GM19351 (cell line): Measurements from ENCODE around the gene WBP2.

Experiments used
- ATAC-seq: cut with Tn5 transposase; IDR thresholded peaks from one replicate; pipeline ENCODE4 v1.9.1; 2021; ENCODE audit warnings: mild to moderate bottlenecking, moderate library complexity; ENCODE audit not compliant: unreplicated experiment

Gene WBP2

DNA sequence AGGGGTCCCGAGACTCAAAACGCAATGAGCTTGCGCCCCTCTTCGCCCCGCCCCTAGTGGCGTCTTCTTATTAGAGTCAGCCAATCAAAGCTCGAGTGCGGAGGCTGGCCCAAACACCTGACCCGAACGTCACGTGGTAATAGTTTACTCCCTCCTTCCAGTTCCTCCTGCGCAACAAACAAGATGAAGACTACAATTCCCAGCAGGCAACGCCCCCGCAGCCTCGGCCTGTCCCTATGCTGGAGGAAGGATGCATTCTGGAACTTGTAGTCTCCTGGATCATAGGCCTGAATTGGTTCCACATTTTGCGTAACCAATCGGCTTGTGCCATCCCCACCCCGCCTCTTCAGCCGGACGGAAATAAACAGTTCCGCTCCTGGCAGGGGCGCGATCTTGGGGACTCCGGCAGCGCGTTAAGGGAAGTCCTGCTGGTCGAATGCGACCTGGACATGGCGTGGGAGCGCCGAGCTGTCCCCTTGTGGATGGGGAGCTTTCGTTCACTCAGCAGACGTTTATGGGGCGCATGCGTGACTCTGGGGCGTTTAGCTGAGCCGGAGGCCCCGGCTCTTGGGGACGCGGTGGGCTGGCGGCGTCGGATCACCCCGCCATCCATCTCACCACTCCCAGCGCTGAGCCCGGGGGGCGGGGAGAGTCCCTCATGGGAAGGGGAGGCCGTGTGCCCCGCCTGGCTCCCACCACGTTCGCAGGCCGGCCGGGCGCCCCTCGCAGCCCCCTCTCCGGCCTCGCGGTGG is at the start of gene WBP2:
Gene WBP2, minus strand, starts transcription at position 26 of the 752 bp plus-strand sequence. CDS start 38 bp downstream, outside the sequence.
- ATAC-seq: peak; percentile 81

DNA sequence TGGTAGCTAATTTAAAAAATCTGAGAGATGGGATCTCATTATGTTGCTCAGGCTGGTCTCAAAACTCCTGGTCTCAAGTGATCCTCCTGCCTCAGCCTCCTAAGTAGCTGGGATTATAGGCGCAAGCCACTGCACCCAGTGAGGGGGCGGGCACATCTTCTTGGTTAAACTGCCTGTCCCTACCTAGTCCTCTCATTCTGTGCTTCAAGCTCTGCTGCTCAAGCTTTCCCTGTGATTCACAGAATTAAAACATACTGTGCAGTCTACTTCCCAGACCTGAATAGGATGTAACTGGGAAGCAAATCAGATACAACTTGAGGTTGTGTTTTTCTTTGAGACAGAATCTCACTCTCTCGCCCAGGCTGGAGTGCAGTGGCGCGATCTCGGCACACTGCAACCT is 47.3 kb upstream of the WBP2 start:
- ATAC-seq: no peak

DNA sequence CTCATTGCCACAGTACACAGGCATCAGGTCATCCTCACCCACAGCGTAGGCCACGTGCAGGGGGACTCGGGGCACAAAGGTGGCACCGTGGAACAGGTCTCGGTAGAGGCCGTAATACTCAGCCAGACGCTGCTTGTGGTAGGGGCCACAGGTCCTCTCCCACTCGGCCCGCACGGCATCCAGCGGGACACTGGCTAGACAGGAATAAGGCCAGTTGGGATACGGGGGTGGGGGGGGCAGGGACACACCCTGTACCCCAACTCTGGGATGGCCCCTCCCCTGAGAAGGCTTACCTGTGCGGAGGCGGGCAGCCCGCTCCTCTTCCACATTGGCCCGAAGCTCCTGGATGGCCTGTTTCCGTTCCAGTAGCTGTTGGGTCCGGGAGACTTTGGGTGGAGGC is 46.6 kb upstream of the WBP2 start:
- no peak for ATAC-seq

DNA sequence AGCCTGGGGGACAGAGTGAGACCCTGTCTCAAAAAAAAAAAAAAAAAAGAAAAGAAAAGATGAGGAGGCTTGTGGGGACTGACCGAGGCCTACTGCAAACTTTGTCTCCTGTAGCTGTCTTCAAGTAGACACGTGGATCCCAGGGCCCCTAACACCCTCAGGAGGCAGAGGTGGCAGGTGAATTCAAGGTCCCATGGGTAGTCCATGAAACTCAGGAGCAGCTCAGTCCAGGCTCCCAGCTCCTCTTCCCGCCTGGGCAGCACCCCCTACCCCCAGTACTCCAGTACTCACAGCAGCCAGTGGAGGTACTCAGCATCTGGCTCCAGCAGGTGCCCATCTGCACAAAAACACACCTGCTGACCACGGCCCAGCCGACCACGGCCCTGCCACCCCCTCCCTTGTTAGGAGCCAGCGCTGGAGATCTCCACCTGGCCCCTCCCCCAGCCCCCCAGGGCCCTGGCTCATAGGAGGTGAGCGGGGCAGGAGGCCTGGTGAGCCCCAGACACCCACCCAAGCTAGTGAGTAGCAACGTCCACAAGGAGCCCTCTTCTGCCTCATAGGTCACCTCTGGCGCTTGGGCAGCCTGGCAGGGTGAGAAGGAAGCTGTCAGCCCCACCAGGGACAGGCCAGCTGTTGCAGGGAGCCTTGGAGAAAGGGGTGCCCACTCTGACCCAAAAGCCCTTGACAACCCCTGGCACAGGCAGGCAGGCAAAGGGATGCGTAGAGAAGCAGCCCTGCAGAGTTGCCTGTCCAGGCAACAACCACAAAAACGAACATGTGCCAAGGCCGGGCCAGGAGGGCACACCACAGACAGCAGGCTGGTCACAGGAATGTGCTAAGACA is 45.8 kb upstream of the WBP2 start:
- ATAC-seq: no peak

DNA sequence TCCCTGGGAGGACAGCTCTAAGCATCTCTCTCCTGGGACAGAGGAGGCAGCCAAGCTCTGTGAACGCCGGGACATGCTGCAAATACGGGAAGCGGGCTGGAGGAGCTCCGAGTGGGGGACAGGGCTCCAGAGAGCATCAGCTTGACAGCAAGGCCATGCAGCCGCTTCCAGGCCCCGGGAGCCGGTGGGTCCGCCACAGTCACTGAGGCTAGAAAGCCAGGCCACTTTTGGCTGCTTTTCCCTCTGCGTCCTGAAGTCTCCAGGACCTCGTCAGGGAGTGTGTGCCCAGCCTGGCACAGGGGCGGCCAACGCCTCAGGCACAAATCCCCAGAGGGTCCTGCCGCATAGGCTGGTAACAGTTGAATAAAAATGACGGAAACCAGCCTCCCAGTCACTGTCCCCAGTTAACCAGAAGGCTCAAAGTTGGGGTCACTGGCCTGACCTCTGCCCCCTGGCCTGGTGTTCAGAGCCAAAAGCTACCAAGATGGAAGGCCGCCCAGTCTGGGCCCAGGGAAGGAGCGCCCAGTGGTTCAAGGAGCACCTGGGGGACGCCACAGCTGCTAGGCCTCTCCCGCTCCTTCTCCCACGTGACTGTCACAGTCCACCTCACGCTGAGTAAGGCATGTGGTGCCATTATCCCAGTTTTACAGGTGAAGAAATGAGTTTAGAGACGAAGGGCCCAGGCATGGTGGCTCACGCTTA is 44.8 kb upstream of the WBP2 start:
- no peak for ATAC-seq

DNA sequence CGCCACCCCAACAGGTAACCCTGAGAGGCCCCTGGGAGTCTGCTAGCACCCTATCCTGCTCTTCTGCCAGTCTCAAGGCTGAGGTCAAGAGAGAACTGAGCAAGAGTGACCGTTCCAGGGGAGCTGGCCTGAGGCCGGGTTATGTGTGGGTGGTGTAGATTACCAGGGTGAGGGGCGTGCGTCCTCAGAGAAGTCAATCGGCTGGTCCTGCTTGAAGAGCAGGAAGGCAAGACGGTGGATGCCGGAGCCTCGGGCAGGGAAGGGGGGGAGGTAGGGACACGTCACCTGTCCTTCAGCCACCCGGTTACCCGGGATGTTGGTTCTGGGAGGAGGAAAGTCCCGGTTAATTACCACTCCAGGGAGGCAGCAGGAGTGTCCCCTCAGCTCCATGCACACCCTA is 44.2 kb upstream of the WBP2 start:
- ATAC-seq: no peak

DNA sequence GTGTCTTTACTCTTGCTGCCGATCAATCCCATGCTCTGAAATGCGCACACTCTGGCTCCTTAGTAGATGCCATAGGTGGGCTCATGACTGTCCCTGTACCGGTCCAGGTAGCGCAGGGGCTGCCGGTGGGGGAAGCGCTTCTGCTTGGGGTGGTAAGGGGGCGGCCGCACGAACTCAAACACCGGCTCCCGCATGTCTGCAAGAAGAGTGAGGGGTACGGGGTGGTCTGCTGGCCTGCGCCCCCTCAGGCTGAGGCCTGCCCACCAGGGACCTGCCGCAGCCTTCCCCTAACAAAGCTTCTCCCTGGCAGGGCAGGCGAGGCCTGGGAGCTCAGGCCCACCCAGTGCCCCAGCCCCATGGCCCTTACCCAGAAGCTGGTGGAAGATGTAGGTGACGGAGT is 43.7 kb upstream of the WBP2 start:
- ATAC-seq: no peak

DNA sequence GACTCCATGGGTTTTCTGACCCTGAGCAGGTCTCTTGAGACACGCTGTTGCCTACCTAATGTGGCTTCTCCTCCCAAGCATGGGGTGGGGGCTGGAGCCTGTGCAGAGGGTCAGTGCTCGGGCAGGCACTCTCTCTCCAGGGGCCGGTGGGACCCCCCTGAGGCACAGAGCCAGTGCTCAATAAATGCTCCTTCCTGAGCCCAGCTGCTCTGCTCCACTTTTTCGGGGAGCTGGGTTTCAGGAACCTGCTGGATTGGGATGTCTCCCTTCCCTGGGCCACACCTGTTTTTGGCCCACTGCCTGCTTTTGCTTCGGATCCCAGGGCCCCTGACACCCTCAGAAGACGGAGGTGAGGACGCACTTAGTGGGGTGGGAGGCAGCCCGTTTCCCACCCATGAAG is 42.9 kb upstream of the WBP2 start:
- ATAC-seq: no peak

DNA sequence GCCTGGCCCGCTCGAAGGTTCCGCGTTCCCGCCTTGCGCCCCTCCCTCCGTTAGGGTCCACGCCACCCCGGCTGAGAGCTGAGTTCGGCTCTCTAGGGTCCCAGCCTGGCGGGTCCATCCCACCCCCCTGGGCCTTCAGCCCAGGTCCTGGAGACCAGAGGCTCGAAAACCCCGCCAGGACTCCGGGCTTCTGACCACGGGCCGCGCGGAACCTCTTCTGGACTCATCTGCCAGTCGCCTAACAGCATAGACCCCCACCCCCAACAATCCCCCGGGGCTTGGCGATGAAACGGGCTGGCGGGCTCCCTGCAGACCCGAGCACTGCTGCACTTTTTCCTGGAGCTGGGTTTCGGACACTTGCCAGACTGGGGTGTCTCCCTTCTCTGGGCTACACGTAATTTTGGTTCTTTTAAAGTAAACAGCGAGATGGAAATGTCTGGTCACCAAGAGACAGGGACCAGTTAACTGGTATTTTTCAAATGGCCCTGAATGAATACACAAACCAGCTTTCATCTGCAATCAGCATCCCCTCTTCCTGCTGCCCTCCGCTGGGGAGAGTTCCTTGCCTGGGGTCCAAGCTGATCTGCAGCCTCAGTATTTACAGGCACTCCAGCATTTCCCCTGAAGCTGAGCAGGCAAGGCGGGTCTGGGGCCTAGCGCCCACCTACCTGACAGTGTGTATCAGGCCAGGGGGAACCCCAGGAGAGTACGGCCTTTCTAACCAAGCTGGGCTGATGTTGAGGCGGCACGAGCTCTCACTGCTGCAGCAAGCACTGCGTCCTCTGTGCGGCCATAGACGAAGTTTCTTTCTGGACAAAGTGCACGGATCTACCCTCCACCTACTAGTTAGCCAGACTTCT is 42.3 kb upstream of the WBP2 start:
- ATAC-seq: no peak

DNA sequence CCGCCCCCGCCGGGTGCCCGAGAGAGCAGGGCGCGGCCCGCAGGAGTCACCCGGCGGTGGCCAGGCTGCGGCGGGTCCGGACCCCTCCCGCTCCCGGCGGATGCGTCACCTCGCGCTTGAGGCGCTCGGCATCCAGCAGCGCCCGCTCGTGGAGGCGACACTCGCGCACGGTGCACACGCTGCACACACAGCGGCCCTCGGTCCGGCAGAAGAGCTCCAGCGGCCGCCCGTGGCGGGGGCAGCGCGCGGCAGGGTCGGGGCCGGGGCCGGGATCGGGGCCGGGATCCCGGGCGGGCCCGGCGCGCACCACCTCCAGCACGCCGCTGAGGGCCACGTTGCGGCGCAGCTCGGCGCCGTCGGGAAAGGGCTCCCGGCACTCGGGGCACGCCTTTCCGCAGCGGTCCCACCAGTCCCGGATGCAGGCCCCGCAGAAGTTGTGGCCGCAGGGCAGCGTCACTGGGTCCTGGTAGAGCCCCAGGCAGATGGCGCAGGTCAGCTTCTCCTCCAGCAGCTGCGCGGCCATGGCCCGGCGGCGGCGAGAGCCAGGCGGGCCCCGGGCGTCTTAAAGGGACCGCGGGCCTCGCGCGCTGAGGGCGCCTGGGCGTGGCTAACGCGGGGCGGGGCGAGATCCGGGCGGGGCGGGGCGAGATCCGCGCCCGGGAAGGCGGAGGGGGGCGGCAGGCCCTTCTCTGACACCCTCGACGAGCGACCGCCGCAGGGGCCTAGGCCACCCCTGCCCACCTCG is 41.5 kb upstream of the WBP2 start, which contains the start of gene TRIM65:
Gene TRIM65, minus strand, starts transcription at position 537 of the 745 bp plus-strand sequence. Its CDS starts 14 bp downstream, at position 523.
- ATAC-seq: peak; percentile 64

DNA sequence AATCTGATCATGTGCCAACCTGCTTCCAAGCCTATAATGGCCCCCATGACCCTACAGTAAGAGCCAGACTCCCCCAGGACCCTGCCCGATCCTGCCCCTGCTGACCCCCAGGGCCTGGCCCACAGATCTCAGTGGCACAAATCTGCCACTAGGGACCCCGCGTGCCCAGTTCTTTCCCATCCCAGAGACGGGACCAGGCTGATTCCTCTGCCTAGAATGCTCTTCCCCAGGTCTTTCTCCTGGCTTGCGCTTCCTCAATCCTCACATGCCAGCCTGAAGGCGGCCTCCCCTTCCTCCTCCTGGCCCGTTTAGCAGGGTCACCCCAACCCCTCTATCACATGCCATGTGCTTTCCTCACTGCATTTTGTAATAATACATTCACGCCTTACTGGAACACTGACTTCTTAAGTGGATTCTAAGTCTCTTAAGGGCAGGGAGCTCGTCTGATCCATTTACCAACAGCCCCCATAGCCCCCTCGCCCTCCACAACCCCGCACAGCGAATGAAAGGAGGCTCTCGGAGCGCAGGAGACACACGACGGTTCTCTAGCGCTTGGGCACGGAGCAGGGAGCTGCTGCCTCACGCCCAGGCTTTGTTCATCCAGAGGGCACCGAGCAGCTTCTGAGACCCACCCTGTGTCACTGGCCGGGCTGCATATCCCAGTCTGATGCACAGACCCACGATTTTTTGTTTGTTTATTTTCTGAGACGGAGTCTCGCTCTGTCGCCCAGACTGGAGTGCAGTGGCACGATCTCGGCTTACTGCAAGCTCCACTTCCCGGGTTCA is 40.4 kb upstream of the WBP2 start:
- no peak for ATAC-seq

DNA sequence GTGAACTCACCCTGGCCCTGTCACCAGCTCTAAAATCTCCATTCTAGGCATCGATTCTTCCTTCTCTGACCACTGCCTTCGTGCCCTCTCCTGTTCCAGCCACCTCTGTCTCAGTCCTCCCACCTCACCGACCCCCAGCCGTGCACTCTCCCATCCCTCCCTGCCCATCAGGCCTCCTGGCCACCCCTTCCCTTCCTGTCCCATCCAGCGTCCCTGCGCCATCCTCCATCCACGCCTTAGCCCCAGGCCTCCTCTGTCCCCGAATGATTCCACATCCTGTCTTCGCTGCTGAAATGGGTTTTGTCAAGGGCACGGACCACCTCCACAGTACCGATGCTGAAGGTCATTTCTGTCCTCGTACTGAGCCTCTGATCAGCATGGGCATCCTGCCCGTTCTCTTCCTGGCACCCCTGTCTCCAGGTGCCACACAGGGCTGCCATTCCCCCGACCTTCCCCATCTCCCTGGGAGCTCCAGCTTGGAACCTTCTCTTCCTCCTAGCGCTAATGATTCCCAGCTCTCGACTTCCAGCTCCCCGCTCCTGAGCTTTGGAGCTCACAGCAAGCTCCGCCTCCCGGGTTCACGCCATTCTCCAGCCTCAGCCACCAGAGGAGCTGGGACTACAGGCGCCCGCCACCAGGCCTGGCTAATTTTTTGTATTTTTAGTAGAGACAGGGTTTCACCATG is 39.1 kb upstream of the WBP2 start:
- no peak for ATAC-seq

DNA sequence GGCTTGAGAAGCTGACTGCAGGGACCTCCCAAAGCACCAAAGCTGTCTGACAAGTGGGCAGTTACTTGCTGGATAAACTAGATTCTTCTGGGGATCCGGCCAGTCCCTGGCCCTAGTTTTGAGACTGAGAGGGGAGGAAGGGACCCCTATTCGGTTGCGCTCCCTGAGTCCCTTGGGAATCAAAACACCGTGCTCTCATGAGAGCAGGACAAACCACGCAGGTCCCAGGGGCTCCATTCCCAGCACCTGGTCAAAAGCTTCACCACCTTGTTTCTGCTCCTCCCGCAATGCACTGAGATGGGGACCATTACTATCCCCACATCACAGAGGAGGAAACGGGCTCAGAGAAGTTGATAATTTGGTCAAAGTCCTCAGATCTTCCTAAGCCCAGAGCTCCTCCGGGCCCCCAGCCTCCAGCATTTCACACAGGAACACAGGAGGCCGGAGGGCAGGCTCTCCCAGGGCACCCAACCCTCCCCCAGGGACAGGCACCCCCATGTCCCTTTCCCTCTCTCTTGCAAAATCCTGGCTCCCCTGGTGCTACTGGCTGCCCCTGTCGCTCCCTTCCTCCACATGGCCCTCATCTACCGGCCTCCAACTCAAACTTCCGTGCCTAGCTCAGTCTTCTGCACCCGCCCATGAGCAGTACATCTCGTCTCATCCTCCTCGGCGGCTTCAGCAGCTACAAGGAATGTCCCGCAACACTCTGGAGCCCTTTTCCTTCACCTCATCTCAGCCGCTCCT is 38.3 kb upstream of the WBP2 start:
- no peak for ATAC-seq

DNA sequence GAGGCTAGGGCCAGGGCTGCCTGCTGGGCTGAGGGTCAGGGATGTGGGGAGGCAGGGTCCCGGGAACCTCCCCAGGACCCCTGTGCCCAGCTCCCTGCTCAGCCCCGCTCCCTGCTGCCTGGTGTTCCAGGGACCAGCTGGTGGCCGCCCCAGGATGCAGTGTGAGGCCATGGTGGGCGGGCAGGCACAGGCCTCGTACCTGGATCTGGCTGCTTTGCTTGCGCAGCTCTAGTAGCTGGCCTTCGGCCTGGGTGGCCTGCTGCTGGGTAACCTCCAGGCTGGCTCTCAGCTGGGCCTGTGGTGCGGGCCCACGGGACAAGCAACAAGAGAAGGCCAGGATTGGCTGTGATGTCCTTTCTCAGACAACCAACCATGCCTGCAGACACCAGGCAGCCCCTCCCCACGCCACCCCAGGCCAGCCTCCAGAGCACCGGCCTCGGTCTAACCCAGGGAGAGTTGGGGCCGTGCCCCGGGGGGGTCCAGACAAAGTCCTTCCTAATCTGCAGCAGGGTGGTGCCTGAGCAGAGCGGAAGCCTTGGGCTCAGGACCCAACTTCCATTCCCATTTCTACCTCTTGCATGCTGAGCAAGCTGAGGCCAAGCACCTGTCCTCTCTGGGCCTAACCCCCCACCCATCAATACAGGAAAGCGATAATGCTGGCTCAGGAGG is 37.6 kb upstream of the WBP2 start:
- ATAC-seq: no peak

DNA sequence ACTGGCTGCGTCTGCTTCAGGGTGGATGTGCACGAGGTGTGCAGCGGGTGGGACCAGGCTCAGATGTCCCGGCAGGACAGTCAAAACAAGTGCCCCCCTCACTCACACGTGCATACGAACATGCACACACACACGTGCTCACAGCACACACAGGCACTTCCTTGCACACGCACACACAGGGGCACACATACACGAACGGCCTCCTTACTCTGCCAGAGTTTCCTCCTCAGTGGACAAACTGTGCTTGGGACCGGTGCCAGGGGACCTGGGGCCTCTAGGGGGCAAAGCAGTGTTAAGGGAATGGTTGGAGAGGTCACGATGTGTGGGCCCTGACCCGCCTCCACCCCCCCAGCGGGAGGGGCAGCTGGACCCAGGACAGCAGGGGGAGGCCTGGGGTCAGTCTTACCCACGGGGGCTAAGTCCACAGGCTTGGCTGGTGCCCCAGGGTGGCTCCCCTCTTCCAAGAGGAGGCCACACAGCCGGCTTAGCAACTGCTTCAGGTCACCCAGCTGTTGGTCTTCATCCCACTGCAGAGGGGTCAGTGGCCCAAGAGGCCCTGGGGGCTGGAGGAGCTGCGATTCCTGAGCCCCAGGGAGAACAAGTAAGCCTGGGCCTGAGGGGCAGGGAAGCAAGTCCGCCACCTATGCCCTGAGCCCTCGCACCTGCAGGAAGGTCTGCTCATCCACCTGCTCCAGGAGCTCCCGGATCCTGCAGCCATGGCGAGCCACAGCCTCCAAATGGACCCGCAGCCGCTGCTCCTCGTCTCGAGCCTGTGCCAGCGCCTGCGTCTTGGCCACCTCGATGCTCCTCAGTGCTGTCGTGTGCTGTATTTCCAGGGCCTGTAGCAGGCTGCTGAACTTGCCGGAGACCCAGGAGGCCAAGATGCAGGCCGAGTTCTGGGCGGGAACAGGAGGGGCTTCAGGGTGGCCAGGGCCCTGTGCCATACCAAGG is 36.7 kb upstream of the WBP2 start:
- no peak for ATAC-seq

DNA sequence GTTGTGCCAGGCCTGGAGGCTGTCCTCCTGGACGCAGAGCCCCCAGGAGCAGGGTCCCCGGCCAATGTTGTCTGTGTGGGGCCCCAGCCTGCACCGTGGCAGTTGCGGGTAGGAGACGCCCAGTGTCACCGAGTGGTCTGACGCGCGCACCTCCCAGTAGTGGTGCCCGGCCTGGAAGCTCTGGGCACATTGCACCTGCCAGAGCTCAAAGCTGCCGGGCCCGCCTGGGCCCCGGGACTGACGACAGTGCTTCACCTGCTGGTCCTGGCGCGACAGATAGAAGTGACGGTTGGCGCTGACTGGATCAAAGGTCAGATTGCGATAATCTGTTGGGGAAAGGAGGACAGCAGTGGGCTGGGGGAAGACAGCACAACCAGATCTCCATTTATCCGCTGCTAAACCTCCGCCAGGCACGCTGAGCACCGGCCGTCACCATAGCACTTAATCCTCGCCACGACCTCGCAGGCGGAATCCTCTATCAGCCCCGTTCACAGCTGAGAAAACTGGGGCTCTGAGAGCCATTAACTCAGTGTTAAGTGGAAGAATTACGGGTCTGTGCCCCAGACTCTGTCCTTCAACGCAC is 36.0 kb upstream of the WBP2 start:
- no peak for ATAC-seq
